Smooth muscle cell (in vitro differentiated cells): ENCODE data around the gene CDHR3. TPM values are rescaled to one million over a fixed set of nuclear protein-coding genes. Genes with fewer than 3 reads are reported as not detected.

Experiments used
- DNase-seq: peaks from one replicate; lab custom pipeline; 2025; ENCODE audit not compliant: unreplicated experiment; lab: John Stamatoyannopoulos, UW
- H2AFZ ChIP-seq: fragments of 200-600 bp; sonication (generic); 2 replicates; pipeline ENCODE4 v1.6.0; 2016; ENCODE audit warnings: antibody characterized with exemption, low read depth, mild to moderate bottlenecking
- H3F3A ChIP-seq: fragments of 200-600 bp; sonication (generic); 2 replicates; pipeline ENCODE4 v1.6.0; 2017; ENCODE audit warnings: antibody characterized with exemption, low read depth
- H3K27ac ChIP-seq: fragments of 200-600 bp; sonication (generic); 2 replicates; pipeline ENCODE4 v1.5.1; 2016; ENCODE audit warnings: low read depth, mild to moderate bottlenecking
- H3K27me3 ChIP-seq: fragments of 200-600 bp; sonication (generic); 2 replicates; pipeline ENCODE4 v1.6.1; 2016; ENCODE audit warnings: low read depth, mild to moderate bottlenecking
- H3K36me3 ChIP-seq: fragments of 200-600 bp; sonication (generic); 2 replicates; pipeline ENCODE4 v1.5.1; 2016; ENCODE audit warnings: low read depth
- H3K4me1 ChIP-seq: fragments of 200-600 bp; sonication (generic); 2 replicates; pipeline ENCODE4 v1.5.1; 2016; ENCODE audit warnings: low read depth
- H3K4me2 ChIP-seq: fragments of 200-600 bp; sonication (generic); 2 replicates; pipeline ENCODE4 v1.6.0; 2016; ENCODE audit warnings: mild to moderate bottlenecking
- H3K4me3 ChIP-seq: fragments of 200-600 bp; sonication (generic); 2 replicates; pipeline ENCODE4 v1.5.1; 2016; ENCODE audit warnings: mild to moderate bottlenecking
- H3K79me2 ChIP-seq: fragments of 200-600 bp; sonication (generic); 2 replicates; pipeline ENCODE4 v1.6.0; 2016; ENCODE audit warnings: low read depth, mild to moderate bottlenecking
- H3K9ac ChIP-seq: fragments of 200-600 bp; sonication (generic); 2 replicates; pipeline ENCODE4 v1.6.0; 2016; ENCODE audit warnings: low read depth
- H3K9me3 ChIP-seq: fragments of 200-600 bp; sonication (generic); replicated peaks from 2 replicates; pipeline ENCODE4 v1.5.1; 2016; ENCODE audit warnings: low read depth
- H4K20me1 ChIP-seq: fragments of 200-600 bp; sonication (generic); 2 replicates; pipeline ENCODE4 v1.6.0; 2016; ENCODE audit warnings: low read depth
- WGBS: methylation state at CpG from one replicate; pipeline ENCODE4 v1.1.7; 2016; ENCODE audit warnings: low lambda C conversion rate; 5-methylcytosine and 5-hydroxymethylcytosine counted together
- polyA plus RNA-seq: library from polyadenylated mRNA; unstranded; fragments of >200 nt; fragmentation: Nextera tagmentation; extraction: Ambion mirVana; gene quantifications from 2 replicates; pipeline ENCODE4 v1.2.1, GENCODE V29; 2016
- total RNA-seq: library from RNA; depleted of rRNA; stranded (reverse); fragments of >200 nt; gene quantifications from 2 replicates; pipeline ENCODE4 v1.2.3, GENCODE V29; 2014
- TF ChIP-seq, protein P1 (sequence below): fragments of 200-600 bp; sonication (generic); IDR thresholded peaks from 2 replicates; pipeline ENCODE4 v1.5.1; 2017; ENCODE audit warnings: borderline replicate concordance, mild to moderate bottlenecking, antibody characterized with exemption; ENCODE audit not compliant: insufficient read depth, poor library complexity, severe bottlenecking

Gene CDHR3
- total and polyA plus RNA-seq, 2 experiments from 2014 or later, result 0.31 to 1.7 TPM

DNA sequence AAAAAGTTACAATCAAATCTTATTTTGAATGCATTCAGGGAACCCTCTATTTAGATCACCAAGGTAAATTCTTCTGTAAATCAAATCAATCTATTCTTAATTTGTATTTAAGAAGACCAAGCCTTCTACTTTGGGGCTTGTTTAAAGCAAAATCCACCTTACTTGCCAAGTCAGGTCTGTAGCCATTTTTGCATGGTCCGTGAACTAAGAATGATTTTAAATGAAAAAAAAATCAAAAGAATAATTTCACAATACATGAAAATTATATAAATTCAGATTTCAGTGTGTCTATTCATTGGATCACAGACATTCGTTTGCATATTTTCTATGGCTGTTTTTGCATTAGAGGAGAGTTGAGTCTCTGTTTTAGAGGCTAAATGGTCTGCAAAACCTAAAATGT is 89.6 kb downstream of the CDHR3 start:
- TF ChIP-seq, protein P1, sequence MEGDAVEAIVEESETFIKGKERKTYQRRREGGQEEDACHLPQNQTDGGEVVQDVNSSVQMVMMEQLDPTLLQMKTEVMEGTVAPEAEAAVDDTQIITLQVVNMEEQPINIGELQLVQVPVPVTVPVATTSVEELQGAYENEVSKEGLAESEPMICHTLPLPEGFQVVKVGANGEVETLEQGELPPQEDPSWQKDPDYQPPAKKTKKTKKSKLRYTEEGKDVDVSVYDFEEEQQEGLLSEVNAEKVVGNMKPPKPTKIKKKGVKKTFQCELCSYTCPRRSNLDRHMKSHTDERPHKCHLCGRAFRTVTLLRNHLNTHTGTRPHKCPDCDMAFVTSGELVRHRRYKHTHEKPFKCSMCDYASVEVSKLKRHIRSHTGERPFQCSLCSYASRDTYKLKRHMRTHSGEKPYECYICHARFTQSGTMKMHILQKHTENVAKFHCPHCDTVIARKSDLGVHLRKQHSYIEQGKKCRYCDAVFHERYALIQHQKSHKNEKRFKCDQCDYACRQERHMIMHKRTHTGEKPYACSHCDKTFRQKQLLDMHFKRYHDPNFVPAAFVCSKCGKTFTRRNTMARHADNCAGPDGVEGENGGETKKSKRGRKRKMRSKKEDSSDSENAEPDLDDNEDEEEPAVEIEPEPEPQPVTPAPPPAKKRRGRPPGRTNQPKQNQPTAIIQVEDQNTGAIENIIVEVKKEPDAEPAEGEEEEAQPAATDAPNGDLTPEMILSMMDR, result no peak
- Histone ChIP-seq H3K27me3 (no peaks in the 10 kb centered on the region), H3K4me1 (peaks cover 8% of the 10 kb centered on the region), H3K4me2 (no peak overlapping the region), H3K9ac (no peak overlapping the region), H2AFZ (no peak overlapping the region), H3K27ac (no peak overlapping the region), H3K4me3 (no peak overlapping the region), H3K36me3 (no peaks in the 10 kb centered on the region), H4K20me1 (no peaks in the 10 kb centered on the region), H3F3A (peaks cover 9% of the 10 kb centered on the region), H3K79me2 (no peaks in the 10 kb centered on the region), H3K9me3 (no peaks in the 10 kb centered on the region)
- DNase-seq, result no peak
- 86% methylated on average over 2 of the region's 2 CpGs for whole genome bisulfite sequencing

DNA sequence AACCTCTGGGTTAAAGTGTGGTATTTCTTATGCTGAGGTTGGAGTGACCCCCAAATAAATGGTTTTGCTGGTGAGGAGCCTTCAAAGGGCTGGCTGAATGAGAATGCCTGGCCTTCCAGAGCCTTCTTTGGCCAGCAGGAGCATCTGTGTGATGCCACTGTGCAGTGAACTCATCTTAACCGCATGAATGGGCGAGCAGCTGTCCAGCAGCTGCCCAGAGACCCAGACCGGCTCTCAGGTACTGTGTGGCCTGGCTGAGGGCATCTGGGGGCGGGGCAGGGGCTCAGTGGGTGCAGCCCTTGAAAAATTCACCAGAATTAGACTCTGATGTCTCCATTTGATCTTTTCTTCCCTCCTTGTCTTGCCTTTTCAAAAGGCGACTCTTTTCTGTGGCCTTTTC is 90.0 kb downstream of the CDHR3 start:
- Histone ChIP-seq H3K27me3 (no peaks in the 10 kb centered on the region), H3K9ac (no peak overlapping the region), H3K79me2 (no peaks in the 10 kb centered on the region), H3K36me3 (no peaks in the 10 kb centered on the region), H2AFZ (no peak overlapping the region), H3K9me3 (no peaks in the 10 kb centered on the region), H3K27ac (no peak overlapping the region), H3K4me3 (no peak overlapping the region), H3K4me2 (no peak overlapping the region), H4K20me1 (no peaks in the 10 kb centered on the region), H3F3A (peaks cover 9% of the 10 kb centered on the region), H3K4me1 (peaks cover 10% of the 10 kb centered on the region)
- DNase-seq, result no peak
- 91% methylated on average over 5 of the region's 5 CpGs for WGBS
- TF ChIP-seq, protein P1, result no peak

DNA sequence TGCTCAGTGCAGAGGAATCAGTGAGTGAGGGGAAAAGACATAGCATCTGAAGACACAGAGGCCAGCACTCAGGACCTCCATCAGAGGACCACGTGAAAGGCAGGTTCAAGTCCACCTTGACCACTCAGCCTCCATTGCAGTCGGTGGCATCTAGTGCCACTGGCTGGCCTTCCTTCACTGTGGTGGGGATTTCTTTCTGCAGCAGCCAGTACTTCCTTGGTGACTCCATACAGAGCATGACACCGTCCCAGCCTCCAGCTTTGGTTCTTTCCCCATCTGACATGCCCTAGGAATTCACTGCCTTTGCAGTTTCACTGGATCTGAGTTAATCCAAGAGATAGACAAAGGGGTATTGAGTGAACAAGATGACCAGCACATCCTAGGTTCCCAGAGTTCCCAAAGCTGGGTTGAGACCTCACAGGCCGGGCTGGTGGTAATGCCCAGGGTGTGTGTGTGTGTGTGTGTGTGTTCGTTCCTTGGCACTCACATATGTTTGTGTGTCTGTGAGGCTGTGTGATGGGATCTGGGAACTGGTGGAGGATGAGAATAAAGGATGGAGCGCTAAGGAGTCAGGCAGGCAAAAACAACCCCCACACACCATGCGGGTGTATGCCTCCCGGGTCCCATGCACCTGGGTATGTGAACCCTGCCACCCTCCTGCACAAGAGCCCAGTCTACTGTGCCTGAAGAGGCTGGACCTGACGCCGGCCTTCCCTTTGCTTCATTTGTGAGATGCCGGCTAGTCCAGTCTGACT is 91.3 kb downstream of the CDHR3 start:
- no peak overlapping the region for H3K9ac ChIP-seq
- WGBS, result 92% methylated on average over 11 of the region's 11 CpGs
- H3K79me2 ChIP-seq, result no peaks in the 10 kb centered on the region
- no peaks in the 10 kb centered on the region for H3K36me3 ChIP-seq
- H3F3A ChIP-seq, result peaks cover 9% of the 10 kb centered on the region
- no peak for DNase-seq
- H3K4me2 ChIP-seq, result no peak overlapping the region
- TF ChIP-seq, protein P1, result no peak
- no peaks in the 10 kb centered on the region for H4K20me1 ChIP-seq
- H2AFZ ChIP-seq, result no peak overlapping the region
- no peaks in the 10 kb centered on the region for H3K9me3 ChIP-seq
- no peaks in the 10 kb centered on the region for H3K27me3 ChIP-seq
- H3K4me3 ChIP-seq, result no peak overlapping the region
- H3K27ac ChIP-seq, result no peak overlapping the region
- H3K4me1 ChIP-seq, result peaks cover 16% of the 10 kb centered on the region

DNA sequence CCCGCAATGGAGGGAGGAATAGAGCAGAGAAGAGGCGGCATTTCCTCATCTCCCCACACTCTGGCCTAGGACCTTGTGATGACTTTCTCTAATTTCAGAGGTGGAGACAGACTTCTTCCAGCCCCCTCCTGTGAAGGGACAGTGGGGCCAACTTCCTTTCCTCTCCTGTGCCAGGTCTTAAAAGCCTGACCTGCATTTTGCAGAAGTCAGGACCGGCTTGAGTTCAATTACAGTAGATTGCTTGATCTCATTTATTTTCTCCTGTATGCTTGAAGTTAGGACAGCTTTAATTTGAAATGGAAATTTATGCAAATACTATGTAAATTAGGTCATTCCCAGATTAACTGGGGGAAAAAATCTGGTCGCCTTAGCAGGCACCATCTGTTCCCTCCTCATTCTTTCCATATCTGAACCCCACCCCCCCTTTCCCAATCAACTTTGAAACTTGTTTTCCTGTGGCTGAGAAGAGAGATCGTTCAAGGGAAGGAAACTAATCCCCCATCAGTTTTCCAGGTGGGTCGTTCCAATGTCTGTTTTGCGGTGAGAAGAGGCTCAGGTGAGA is 92.0 kb downstream of the CDHR3 start:
- 79% methylated on average over 7 of the region's 7 CpGs for whole genome bisulfite sequencing
- Histone ChIP-seq H4K20me1 (no peaks in the 10 kb centered on the region), H3K9ac (no peak overlapping the region)

More for the DNA sequence above, 92.0 kb downstream of the CDHR3 start:
- H3K4me2 ChIP-seq, result no peak overlapping the region
- no peak for DNase-seq
- no peak overlapping the region for H2AFZ ChIP-seq
- H3K27me3 ChIP-seq, result no peaks in the 10 kb centered on the region
- no peaks in the 10 kb centered on the region for H3K79me2 ChIP-seq
- no peak overlapping the region for H3K27ac ChIP-seq
- no peaks in the 10 kb centered on the region for H3K36me3 ChIP-seq
- peaks cover 9% of the 10 kb centered on the region for H3F3A ChIP-seq
- peaks cover 16% of the 10 kb centered on the region for H3K4me1 ChIP-seq
- no peaks in the 10 kb centered on the region for H3K9me3 ChIP-seq
- H3K4me3 ChIP-seq, result no peak overlapping the region
- TF ChIP-seq, protein P1, result no peak
